A549 (cell line): Measurements from ENCODE around the gene MYO3A. TPM values are rescaled to one million over a fixed set of nuclear protein-coding genes. Genes with fewer than 3 reads are reported as not detected.
A peak's percentile ranks its signal among the peaks of the same experiment; 100 is the strongest.

Experiments
- ATAC-seq, 2 experiments: fragments of 200-7000 bp in 1 of 2; fragments of >200 bp in 1 of 2; cut with Nextera tagmentation in 1 of 2; cut with Tn5 transposase in 1 of 2; 3 replicates each; pipeline versions ENCODE4 v1.8.0 to v1.9.1; 2018 to 2020; ENCODE audit warnings: mild to moderate bottlenecking in 1 of 2, moderate library complexity in 1 of 2
- CTCF ChIA-PET: fragments of 300-600 bp; sonication (Branson Sonifier 250); formaldehyde crosslinking; extraction: SDS; loops from one replicate; lab custom pipeline; 2021; ENCODE audit warnings: antibody characterized with exemption, inconsistent platforms; lab: Yijun Ruan, JAX
- POLR2A ChIA-PET: fragments of 350-600 bp; formaldehyde crosslinking; extraction: SDS; loops from one replicate; lab custom pipeline; 2021; ENCODE audit warnings: antibody characterized with exemption, inconsistent platforms; lab: Yijun Ruan, JAX
- DNase-seq, 2 experiments: peaks; one replicate each; pipeline versions ENCODE4 v3.0.0 to v3.0.0-alpha.2; 2011 to 2016; ENCODE audit warnings: low read depth in 1 of 2, low spot score in 1 of 2
- FAIRE-seq: peaks from 2 replicates; lab custom pipeline; 2011; peaks lifted over from hg19 to GRCh38; lab: Jason Lieb, UNC
- H3K27ac ChIP-seq, 2 experiments: fragments of >200 bp; sonication (Bioruptor Twin); formaldehyde crosslinking; 3 replicates each; pipeline ENCODE4 v1.5.1; 2016 to 2017
- H3K4me1 ChIP-seq: fragments of >200 bp; sonication (Bioruptor Twin); formaldehyde crosslinking; 3 replicates; pipeline ENCODE4 v1.6.1; 2016
- H3K4me2 ChIP-seq: fragments of >200 bp; sonication (Bioruptor Twin); formaldehyde crosslinking; 3 replicates; pipeline ENCODE4 v1.6.1; 2016
- H3K4me3 ChIP-seq: fragments of >200 bp; sonication (Bioruptor Twin); formaldehyde crosslinking; 3 replicates; pipeline ENCODE4 v1.5.1; 2016
- H3K9me3 ChIP-seq: fragments of >200 bp; sonication (Bioruptor Twin); formaldehyde crosslinking; 3 replicates; pipeline ENCODE4 v1.6.1; 2016
- CBX2 ChIP-seq: fragments of 200-600 bp; sonication (generic); IDR thresholded peaks from 2 replicates; pipeline ENCODE4 v1.6.1; 2016; ENCODE audit warnings: low read depth, mild to moderate bottlenecking, borderline replicate concordance
- CHD4 ChIP-seq: fragments of 200-600 bp; sonication (generic); IDR thresholded peaks from 2 replicates; pipeline ENCODE4 v1.6.1; 2016; ENCODE audit warnings: antibody characterized with exemption, mild to moderate bottlenecking, borderline replicate concordance
- CTCF ChIP-seq: fragments of >200 bp; sonication (Bioruptor Twin); formaldehyde crosslinking; IDR thresholded peaks from 3 replicates; pipeline ENCODE4 v1.5.1; 2016
- EHMT2 ChIP-seq: fragments of 200-600 bp; sonication (generic); IDR thresholded peaks from 2 replicates; pipeline ENCODE4 v1.6.1; 2016; ENCODE audit warnings: antibody characterized with exemption, low read depth, mild to moderate bottlenecking, moderate library complexity
- EP300 ChIP-seq, 2 experiments: fragments of >200 bp; sonication (Bioruptor Twin); formaldehyde crosslinking; IDR thresholded peaks; 2 replicates in 1 of 2; 3 replicates in 1 of 2; pipeline ENCODE4 v1.6.1; 2016 to 2017
- ESRRA ChIP-seq: fragments of 150-350 bp; IDR thresholded peaks from 2 replicates; pipeline ENCODE4 v1.6.1; 2014; ENCODE audit warnings: mild to moderate bottlenecking, low read length, borderline replicate concordance
- HDAC2 ChIP-seq: fragments of 200-600 bp; sonication (generic); IDR thresholded peaks from 2 replicates; pipeline ENCODE4 v1.6.1; 2016
- HOXA7 ChIP-seq: fragments of 250-450 bp; sonication (Bioruptor Pico); IDR thresholded peaks from 2 replicates; pipeline ENCODE4 v1.5.0; 2020; ENCODE audit warnings: mild to moderate bottlenecking, moderate library complexity
- JUN ChIP-seq, 2 experiments: fragments of >200 bp; sonication (Bioruptor Twin); formaldehyde crosslinking; IDR thresholded peaks; 2 replicates in 1 of 2; 3 replicates in 1 of 2; pipeline ENCODE4 v1.6.1; 2016 to 2017
- JUNB ChIP-seq: fragments of >200 bp; sonication (Bioruptor Twin); formaldehyde crosslinking; IDR thresholded peaks from 2 replicates; pipeline ENCODE4 v1.6.1; 2016
- KDM1A ChIP-seq: fragments of 200-600 bp; sonication (generic); IDR thresholded peaks from 2 replicates; pipeline ENCODE4 v1.6.1; 2016; ENCODE audit warnings: low read depth, mild to moderate bottlenecking
- KDM5A ChIP-seq: fragments of 200-600 bp; sonication (generic); IDR thresholded peaks from 2 replicates; pipeline ENCODE4 v1.6.1; 2016; ENCODE audit warnings: antibody characterized with exemption, mild to moderate bottlenecking
- NFE2L2 ChIP-seq: fragments of 150-350 bp; conservative IDR thresholded peaks from 2 replicates; pipeline ENCODE4 v1.6.1; 2014; ENCODE audit warnings: low read length
- NR3C1 ChIP-seq: fragments of >200 bp; sonication (Bioruptor Twin); formaldehyde crosslinking; IDR thresholded peaks from 3 replicates; pipeline ENCODE4 v1.6.1; 2017
- RAD21 ChIP-seq, 2 experiments: fragments of >200 bp in 1 of 2; sonication (Bioruptor Twin) in 1 of 2; formaldehyde crosslinking in 1 of 2; IDR thresholded peaks in 1 of 2; conservative IDR thresholded peaks in 1 of 2; 2 replicates in 1 of 2; 3 replicates in 1 of 2; pipeline ENCODE4 v1.6.1; 2012 to 2018; ENCODE audit warnings: inconsistent platforms in 1 of 2
- RARB ChIP-seq: fragments of 250-450 bp; sonication (Bioruptor Pico); IDR thresholded peaks from 2 replicates; pipeline ENCODE4 v1.8.0; 2021; ENCODE audit warnings: mild to moderate bottlenecking, moderate library complexity
- RCOR1 ChIP-seq: fragments of 150-350 bp; IDR thresholded peaks from 2 replicates; pipeline ENCODE4 v1.6.1; 2014; ENCODE audit warnings: antibody characterized with exemption, low read length, low read depth
- TFCP2L1 ChIP-seq: fragments of 250-450 bp; sonication (Bioruptor Pico); IDR thresholded peaks from 2 replicates; pipeline ENCODE4 v1.5.0; 2021; ENCODE audit warnings: mild to moderate bottlenecking
- TP53 ChIP-seq: fragments of 250-450 bp; sonication (Bioruptor Pico); IDR thresholded peaks from 2 replicates; pipeline ENCODE4 v1.5.0; 2021; ENCODE audit warnings: mild to moderate bottlenecking, moderate library complexity
- ZC3H11A ChIP-seq: fragments of 450-650 bp; IDR thresholded peaks from 2 replicates; pipeline ENCODE4 v1.6.1; 2014; ENCODE audit warnings: antibody characterized with exemption, mild to moderate bottlenecking
- WGBS: methylation state at CpG from one replicate; pipeline ENCODE4 v1.1.6; 2017; ENCODE audit errors: missing lambda C conversion rate; 5-methylcytosine and 5-hydroxymethylcytosine counted together
- polyA plus RNA-seq, 4 experiments: library from polyadenylated mRNA; depleted of rRNA in 3 of 4; stranded (reverse); fragments of >200 nt; fragmentation: RNase III in 1 of 4; extraction: RNeasy Plus Mini Kit Qiagen cat#74134 plus additional on column Dnase treatment in 1 of 4; gene quantifications; 2 replicates in 3 of 4; 3 replicates in 1 of 4; pipeline ENCODE4 v1.2.3, GENCODE V29; 2011 to 2017
- TF ChIP-seq, protein P1 (sequence below): fragments of 200-600 bp; sonication (generic); IDR thresholded peaks from 2 replicates; pipeline ENCODE4 v1.6.1; 2016; ENCODE audit warnings: antibody characterized with exemption, mild to moderate bottlenecking, moderate library complexity
- TF ChIP-seq, protein P2 (sequence below): IDR thresholded peaks from 2 replicates; pipeline ENCODE4 v1.6.1; 2012; ENCODE audit warnings: low read depth, borderline replicate concordance

The MYO3A gene
- polyA plus RNA-seq, 2 of the 4 experiments (the other 2 are of a cell fraction) = not detected

DNA sequence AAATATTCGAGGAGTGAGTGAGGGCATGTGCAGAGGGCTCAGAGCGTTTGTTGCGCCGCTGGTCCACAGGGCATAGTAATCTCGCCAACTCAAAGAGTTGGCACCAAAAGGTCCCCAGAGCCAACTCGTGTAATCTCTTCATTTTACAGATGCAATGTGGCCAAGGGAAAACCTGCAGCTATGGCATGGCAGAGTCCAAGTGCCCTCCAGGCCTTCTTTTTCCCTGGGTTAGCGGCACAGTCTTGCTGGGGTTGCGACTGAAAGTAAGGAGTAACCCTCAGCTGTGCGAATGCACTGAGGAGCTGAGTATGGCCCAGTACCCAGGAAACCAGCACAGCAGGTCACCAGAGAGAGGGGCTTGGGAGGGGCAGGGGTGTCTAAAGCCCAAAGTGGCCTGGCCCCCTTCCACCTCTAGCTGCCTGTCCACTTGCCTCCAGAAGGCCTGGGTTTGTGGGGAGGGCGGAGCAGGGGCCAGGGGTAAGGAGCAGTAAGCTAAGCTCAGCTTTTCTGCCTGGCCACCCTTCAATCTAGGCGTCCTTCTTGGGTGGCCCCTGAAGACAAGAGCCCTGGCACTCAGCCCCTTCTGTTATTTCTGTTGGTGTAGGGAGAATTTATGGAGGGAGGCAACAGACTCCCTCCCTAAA lies 279.2 kb downstream of the MYO3A start (continued):
- no peak for TF ChIP-seq CHD4
- no peak for TF ChIP-seq ESRRA
- TF ChIP-seq KDM1A = no peak

GRCh38 chr10:26214004-26214403 lies 280.0 kb downstream of the MYO3A start:
- Histone ChIP-seq H3K9me3 (no peaks in the 10 kb centered on the region), H3K4me1 (peaks cover 23% of the 10 kb centered on the region; the same call in 2 of the 3 replicates), H3K4me3 (no peak overlapping the region), H3K27ac (no peak overlapping the region), H3K4me2 (no peak overlapping the region)
- ATAC-seq = no peak
- POLR2A ChIA-PET = no interaction called here
- no peak for TF ChIP-seq CHD4
- TF ChIP-seq JUNB = no peak
- no peak for TF ChIP-seq EHMT2
- TF ChIP-seq, protein P1, sequence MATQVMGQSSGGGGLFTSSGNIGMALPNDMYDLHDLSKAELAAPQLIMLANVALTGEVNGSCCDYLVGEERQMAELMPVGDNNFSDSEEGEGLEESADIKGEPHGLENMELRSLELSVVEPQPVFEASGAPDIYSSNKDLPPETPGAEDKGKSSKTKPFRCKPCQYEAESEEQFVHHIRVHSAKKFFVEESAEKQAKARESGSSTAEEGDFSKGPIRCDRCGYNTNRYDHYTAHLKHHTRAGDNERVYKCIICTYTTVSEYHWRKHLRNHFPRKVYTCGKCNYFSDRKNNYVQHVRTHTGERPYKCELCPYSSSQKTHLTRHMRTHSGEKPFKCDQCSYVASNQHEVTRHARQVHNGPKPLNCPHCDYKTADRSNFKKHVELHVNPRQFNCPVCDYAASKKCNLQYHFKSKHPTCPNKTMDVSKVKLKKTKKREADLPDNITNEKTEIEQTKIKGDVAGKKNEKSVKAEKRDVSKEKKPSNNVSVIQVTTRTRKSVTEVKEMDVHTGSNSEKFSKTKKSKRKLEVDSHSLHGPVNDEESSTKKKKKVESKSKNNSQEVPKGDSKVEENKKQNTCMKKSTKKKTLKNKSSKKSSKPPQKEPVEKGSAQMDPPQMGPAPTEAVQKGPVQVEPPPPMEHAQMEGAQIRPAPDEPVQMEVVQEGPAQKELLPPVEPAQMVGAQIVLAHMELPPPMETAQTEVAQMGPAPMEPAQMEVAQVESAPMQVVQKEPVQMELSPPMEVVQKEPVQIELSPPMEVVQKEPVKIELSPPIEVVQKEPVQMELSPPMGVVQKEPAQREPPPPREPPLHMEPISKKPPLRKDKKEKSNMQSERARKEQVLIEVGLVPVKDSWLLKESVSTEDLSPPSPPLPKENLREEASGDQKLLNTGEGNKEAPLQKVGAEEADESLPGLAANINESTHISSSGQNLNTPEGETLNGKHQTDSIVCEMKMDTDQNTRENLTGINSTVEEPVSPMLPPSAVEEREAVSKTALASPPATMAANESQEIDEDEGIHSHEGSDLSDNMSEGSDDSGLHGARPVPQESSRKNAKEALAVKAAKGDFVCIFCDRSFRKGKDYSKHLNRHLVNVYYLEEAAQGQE = no peak
- TF ChIP-seq RAD21 (conservative IDR thresholded peaks at IDR 0.05 in 1 of 2, IDR thresholded peaks at IDR 0.05 in 1 of 2) = no peak
- TF ChIP-seq CTCF = no peak
- TF ChIP-seq NR3C1 = no peak
- TF ChIP-seq TFCP2L1 (CRISPR knock-in tag) = no peak
- CTCF ChIA-PET = no interaction called here
- WGBS = 50% methylated on average over 7 of the region's 7 CpGs
- no peak for DNase-seq
- FAIRE-seq = no peak

DNA sequence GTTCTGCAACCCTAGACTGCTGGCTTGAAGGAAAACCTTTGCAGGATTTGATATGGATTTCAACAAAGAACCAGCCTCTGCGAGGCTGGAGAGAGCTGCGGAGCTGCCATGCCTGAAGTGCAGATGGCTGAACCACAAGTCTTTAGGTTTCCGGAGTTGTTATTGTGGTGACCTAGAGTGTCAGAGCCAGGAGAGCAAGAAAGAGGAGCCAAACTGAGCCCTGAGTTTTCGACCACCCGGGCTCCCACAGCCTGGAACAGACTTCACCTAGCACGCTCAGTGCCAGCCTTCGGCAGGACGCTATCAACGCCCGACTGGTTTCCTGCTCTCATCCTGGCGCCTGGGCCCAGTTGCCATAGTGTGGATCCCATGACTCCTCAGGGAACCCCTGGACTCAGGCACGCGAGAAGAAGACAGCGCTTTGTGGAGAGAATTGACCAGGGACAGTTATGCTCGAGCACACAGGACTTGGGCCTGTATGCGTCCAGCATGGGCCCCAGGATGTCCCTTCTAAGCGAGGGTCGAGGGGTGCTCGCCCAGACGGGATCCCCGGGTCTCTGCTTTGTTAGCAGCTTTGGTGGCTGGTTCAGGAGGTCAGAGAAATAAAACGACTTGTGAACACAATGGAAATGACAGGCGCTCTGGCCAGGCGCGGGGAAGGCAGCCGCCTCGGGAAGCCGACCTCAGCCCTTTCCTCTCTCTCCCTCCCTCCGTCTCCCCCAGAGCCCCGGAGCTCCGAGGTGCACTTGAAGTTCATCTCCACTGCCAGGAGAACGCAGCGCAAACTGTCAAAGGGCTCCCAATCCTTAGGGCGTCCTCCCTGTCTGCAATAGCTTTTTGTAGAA lies 280.7 kb downstream of the MYO3A start:
- DNase-seq = no peak
- WGBS = 48% methylated on average over 28 of the region's 34 CpGs
- peaks cover 23% of the 10 kb centered on the region; the same call in 2 of the 3 replicates for H3K4me1 ChIP-seq
- POLR2A ChIA-PET = no interaction called here
- peak overlapping the region; percentile 68; the same call in 2 of the 3 replicates for H3K4me2 ChIP-seq
- H3K27ac ChIP-seq = no peak overlapping the region
- TF ChIP-seq KDM5A (no peak), CBX2 (no peak), HOXA7 (no peak), RCOR1 (no peak), NFE2L2 (no peak), NR3C1 (no peak), EP300 (IDR thresholded peaks at IDR 0.05) (no peak), RAD21 (conservative IDR thresholded peaks at IDR 0.05 in 1 of 2, IDR thresholded peaks at IDR 0.05 in 1 of 2) (no peak), TP53 (CRISPR knock-in tag) (no peak), RARB (CRISPR knock-in tag) (no peak), JUN (IDR thresholded peaks at IDR 0.05) (no peak), HDAC2 (no peak), ZC3H11A (no peak)
- TF ChIP-seq, protein P2, sequence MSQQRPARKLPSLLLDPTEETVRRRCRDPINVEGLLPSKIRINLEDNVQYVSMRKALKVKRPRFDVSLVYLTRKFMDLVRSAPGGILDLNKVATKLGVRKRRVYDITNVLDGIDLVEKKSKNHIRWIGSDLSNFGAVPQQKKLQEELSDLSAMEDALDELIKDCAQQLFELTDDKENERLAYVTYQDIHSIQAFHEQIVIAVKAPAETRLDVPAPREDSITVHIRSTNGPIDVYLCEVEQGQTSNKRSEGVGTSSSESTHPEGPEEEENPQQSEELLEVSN = no peak
- no peak overlapping the region for H3K4me3 ChIP-seq
- no peak for FAIRE-seq
- CTCF ChIA-PET = no interaction called here
- H3K9me3 ChIP-seq = 0 out of 3 replicates have a peak, but pooled peaks cover 2% of the 10 kb centered on the region
- ATAC-seq = no peak
